Dendritic cell treated with granulocyte-macrophage colony-stimulating factor and Interleukin-4, amounts not matched to agents 40 ng/mL and 50 ng/mL, for 4 days (primary cell): ENCODE data around the gene SLC38A9.
A peak's percentile ranks its signal among the peaks of the same experiment; 100 is the strongest.

Experiments
- H3K27ac Mint-ChIP-seq: one replicate; pipeline ENCODE4 v1.8.0; 2022; ENCODE audit warnings: mild to moderate bottlenecking, mixed read lengths
- H3K27me3 Mint-ChIP-seq: one replicate; pipeline ENCODE4 v1.8.0; 2022; ENCODE audit warnings: mild to moderate bottlenecking, mixed read lengths
- H3K36me3 Mint-ChIP-seq: one replicate; pipeline ENCODE4 v1.8.0; 2022; ENCODE audit warnings: low read depth, mixed read lengths
- H3K4me1 Mint-ChIP-seq: one replicate; pipeline ENCODE4 v1.8.0; 2022; ENCODE audit warnings: low read depth, mixed read lengths
- H3K4me3 Mint-ChIP-seq: one replicate; pipeline ENCODE4 v1.8.0; 2022; ENCODE audit warnings: mild to moderate bottlenecking, moderate library complexity, mixed read lengths
- H3K9me3 Mint-ChIP-seq: one replicate; pipeline ENCODE4 v1.8.0; 2022; ENCODE audit warnings: mixed read lengths
- intact Hi-C: fragments of 100-400 bp; cut with micrococcal nuclease; formaldehyde crosslinking; loops from one replicate; pipeline ENCODE4 v1.15.0; 2022

SLC38A9 gene

GRCh38 chr5:55665065-55665464 is 47.1 kb downstream of the SLC38A9 start:
- intact Hi-C loops = no loop called here
- H3K9me3 Mint-ChIP-seq = no peaks in the 10 kb centered on the region
- H3K27me3 Mint-ChIP-seq = no peaks in the 10 kb centered on the region
- H3K36me3 Mint-ChIP-seq = peaks cover 66% of the 10 kb centered on the region
- no peak overlapping the region for H3K4me3 Mint-ChIP-seq
- H3K4me1 Mint-ChIP-seq = no peaks in the 10 kb centered on the region
- no peak overlapping the region for H3K27ac Mint-ChIP-seq

DNA sequence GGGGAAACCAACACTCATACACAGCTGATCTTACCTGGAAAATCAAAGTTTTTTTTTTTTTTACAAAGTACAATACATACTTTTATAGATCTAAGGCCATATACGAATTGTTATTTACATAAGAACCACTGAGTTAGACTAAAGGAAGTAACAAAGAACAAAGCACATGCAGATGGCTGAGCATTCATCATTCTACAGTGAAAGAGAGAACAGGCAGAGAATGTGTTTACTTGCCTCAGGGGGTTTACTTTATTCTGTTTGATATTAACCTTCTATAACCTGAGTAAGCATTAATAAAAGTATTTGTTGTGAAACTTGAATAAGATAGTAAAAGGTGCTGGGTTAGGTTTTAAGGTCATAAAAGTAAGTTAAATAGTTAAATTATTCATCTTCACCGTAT is 54.7 kb downstream of the SLC38A9 start:
- H3K27ac Mint-ChIP-seq = no peak overlapping the region
- no peaks in the 10 kb centered on the region for H3K4me1 Mint-ChIP-seq
- H3K36me3 Mint-ChIP-seq = peaks cover 63% of the 10 kb centered on the region
- H3K9me3 Mint-ChIP-seq = no peaks in the 10 kb centered on the region
- H3K27me3 Mint-ChIP-seq = no peaks in the 10 kb centered on the region
- H3K4me3 Mint-ChIP-seq = no peak overlapping the region
- intact Hi-C loops = no loop called here

DNA sequence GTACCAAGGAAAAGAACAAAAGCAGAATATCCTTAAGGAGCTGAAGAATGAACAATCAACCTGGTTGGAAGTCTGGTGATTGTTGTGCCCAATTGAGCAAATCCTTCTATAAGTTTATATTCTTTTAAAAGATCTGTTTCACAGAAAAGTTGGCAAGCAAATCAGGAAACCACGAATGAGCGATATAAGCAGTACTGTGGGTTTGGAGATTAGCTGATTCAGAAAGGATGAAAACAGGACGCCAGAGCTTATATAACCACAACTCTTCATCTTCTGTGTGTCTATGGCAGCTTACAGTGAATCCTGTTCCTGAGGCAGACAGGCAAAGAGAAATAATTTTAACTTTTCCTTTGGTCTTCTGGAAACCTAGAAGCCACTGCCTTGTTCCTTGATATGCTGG is 61.7 kb downstream of the SLC38A9 start:
- Mint-ChIP-seq H3K9me3 (no peaks in the 10 kb centered on the region), H3K36me3 (peaks cover 75% of the 10 kb centered on the region), H3K4me1 (no peaks in the 10 kb centered on the region)

DNA sequence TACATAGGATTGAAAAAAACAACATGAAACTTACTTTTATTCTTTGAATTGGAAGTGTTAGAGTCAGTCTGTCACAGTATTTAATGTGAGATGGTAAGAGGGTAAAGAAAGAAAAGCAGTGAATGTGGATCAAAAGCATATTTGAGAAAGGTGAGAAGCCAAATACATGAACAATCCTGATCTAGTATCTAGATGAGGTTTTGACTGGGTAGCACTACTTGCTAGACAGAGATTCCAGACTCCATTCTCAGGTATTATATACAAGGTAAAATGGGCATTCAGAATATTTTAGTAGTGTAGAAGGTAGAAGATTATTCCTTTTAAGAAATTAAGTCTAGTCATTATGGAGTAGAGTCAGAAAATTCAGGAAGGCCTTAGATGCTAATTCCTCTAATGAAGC is 62.2 kb downstream of the SLC38A9 start:
- Mint-ChIP-seq H3K27me3 (no peaks in the 10 kb centered on the region), H3K4me1 (no peaks in the 10 kb centered on the region), H3K27ac (no peak overlapping the region), H3K4me3 (no peak overlapping the region), H3K9me3 (no peaks in the 10 kb centered on the region), H3K36me3 (peaks cover 77% of the 10 kb centered on the region)
- intact Hi-C loops = no loop called here

More for the DNA sequence above, 61.7 kb downstream of the SLC38A9 start:
- intact Hi-C loops = no loop called here
- Mint-ChIP-seq H3K4me3 (no peak overlapping the region), H3K27ac (no peak overlapping the region), H3K27me3 (no peaks in the 10 kb centered on the region)

DNA sequence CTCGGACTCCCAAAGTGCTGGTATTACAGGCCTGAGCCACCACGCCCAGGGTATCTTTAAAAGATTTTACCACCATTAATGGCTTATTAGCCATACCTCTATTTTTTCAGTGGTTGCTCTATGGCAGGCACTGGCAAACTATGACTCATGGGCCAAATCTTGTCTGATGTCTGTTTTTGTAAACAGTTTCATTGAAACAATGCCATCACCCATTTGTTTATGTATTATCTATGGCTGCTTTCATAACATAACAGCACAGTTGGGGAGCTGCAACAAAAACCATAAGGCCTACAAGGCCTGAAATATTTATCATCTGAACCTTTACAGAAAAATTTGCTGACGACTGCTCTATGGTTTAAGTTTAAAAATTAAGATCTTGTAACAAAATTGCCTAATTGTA is 66.8 kb downstream of the SLC38A9 start:
- Mint-ChIP-seq H3K27me3 (no peaks in the 10 kb centered on the region), H3K4me1 (peaks cover 16% of the 10 kb centered on the region), H3K36me3 (peaks cover 63% of the 10 kb centered on the region), H3K9me3 (no peaks in the 10 kb centered on the region), H3K4me3 (no peak overlapping the region), H3K27ac (no peak overlapping the region)
- intact Hi-C loops = no loop called here

DNA sequence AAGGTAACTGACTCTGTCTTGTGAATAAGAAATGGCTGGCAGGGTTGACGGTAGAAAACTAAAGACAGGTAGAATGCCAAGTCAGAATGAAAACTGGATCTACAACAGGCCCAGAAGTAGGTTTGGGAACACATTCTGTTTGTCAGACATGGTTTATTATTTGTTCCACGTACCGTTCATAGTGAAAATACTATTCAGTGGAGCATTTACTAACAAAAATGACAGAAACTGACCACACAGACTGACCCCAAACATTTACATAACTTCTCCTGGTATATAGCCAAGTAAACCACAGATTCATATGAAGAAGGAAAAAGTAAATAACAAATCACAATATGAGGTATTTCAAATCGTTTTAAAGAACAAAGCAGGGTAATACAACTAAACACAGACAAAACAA is 73.7 kb downstream of the SLC38A9 start:
- H3K27me3 Mint-ChIP-seq = no peaks in the 10 kb centered on the region
- intact Hi-C loops = no loop called here
- H3K4me1 Mint-ChIP-seq = peaks cover 25% of the 10 kb centered on the region
- H3K4me3 Mint-ChIP-seq = no peak overlapping the region
- H3K9me3 Mint-ChIP-seq = no peaks in the 10 kb centered on the region
- peaks cover 37% of the 10 kb centered on the region for H3K36me3 Mint-ChIP-seq
- H3K27ac Mint-ChIP-seq = no peak overlapping the region

- no peaks in the 10 kb centered on the region for H3K27me3 Mint-ChIP-seq
- H3K9me3 Mint-ChIP-seq = no peaks in the 10 kb centered on the region
- peaks cover 25% of the 10 kb centered on the region for H3K4me1 Mint-ChIP-seq
Observed at GRCh38 chr5:55638051-55638450, 74.1 kb downstream of the SLC38A9 start.

DNA sequence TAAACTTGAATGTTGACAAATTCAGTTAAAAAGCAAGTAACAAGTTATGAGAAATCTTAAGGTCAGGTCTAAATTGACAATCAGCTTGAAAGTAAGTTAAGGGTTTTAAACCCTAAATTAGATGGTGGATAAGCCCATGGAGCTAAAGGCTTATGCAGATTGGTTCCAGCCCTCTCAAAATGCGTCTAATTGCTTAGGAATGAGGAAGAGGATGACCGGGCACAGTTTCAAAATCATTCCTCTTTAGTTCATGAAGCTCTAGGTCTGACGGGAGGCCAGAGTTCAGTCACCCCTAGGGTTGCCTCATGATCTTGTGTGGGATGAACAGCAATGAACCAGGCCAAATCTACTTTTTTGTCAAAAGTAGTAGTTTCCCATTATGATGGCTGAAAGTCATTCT is 75.4 kb downstream of the SLC38A9 start:
- peaks cover 47% of the 10 kb centered on the region for H3K36me3 Mint-ChIP-seq
- peaks cover 16% of the 10 kb centered on the region for H3K4me1 Mint-ChIP-seq
- H3K4me3 Mint-ChIP-seq = no peak overlapping the region
- intact Hi-C loops = no loop called here
- H3K9me3 Mint-ChIP-seq = no peaks in the 10 kb centered on the region
- no peaks in the 10 kb centered on the region for H3K27me3 Mint-ChIP-seq
- H3K27ac Mint-ChIP-seq = peak overlapping the region; percentile 46

More at GRCh38 chr5:55638051-55638450, 74.1 kb downstream of the SLC38A9 start:
- intact Hi-C loops = no loop called here
- H3K27ac Mint-ChIP-seq = no peak overlapping the region
- no peak overlapping the region for H3K4me3 Mint-ChIP-seq
- peaks cover 41% of the 10 kb centered on the region for H3K36me3 Mint-ChIP-seq

DNA sequence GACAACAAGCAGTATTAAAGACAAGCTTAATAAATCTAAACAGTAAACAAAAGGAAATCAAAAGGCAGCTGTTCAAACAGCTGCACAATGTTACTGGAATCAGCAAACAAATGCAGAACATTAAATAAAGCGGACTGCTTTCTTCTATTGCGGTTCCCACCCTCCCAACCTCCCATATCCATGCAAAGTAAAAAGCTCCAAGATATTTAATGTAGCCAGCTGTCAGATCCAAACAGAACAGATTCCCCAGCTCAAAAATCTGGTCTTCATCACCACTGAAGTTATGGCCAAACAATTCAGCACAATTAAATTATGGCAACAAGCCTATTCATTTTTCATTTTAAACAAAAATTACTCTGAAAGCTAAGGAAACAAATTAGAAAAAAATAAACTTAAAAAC is 75.9 kb downstream of the SLC38A9 start:
- Mint-ChIP-seq H3K27ac (peak overlapping the region; percentile 46), H3K36me3 (peaks cover 42% of the 10 kb centered on the region)

GRCh38 chr5:55634866-55635265 is 77.3 kb downstream of the SLC38A9 start:
- no peaks in the 10 kb centered on the region for H3K27me3 Mint-ChIP-seq
- intact Hi-C loops = no loop called here
- H3K36me3 Mint-ChIP-seq = peaks cover 44% of the 10 kb centered on the region
- no peak overlapping the region for H3K27ac Mint-ChIP-seq
- peaks cover 9% of the 10 kb centered on the region for H3K4me1 Mint-ChIP-seq
- H3K9me3 Mint-ChIP-seq = no peaks in the 10 kb centered on the region
- H3K4me3 Mint-ChIP-seq = no peak overlapping the region

More for the DNA sequence above, 75.9 kb downstream of the SLC38A9 start:
- intact Hi-C loops = no loop called here
- Mint-ChIP-seq H3K4me3 (no peak overlapping the region), H3K9me3 (no peaks in the 10 kb centered on the region), H3K4me1 (peaks cover 11% of the 10 kb centered on the region), H3K27me3 (no peaks in the 10 kb centered on the region)

GRCh38 chr5:55634209-55634805 is 77.8 kb downstream of the SLC38A9 start:
- Mint-ChIP-seq H3K27ac (no peak overlapping the region), H3K4me1 (peaks cover 9% of the 10 kb centered on the region), H3K27me3 (no peaks in the 10 kb centered on the region), H3K4me3 (no peak overlapping the region), H3K9me3 (no peaks in the 10 kb centered on the region), H3K36me3 (peaks cover 46% of the 10 kb centered on the region)
- intact Hi-C loops = no loop called here

DNA sequence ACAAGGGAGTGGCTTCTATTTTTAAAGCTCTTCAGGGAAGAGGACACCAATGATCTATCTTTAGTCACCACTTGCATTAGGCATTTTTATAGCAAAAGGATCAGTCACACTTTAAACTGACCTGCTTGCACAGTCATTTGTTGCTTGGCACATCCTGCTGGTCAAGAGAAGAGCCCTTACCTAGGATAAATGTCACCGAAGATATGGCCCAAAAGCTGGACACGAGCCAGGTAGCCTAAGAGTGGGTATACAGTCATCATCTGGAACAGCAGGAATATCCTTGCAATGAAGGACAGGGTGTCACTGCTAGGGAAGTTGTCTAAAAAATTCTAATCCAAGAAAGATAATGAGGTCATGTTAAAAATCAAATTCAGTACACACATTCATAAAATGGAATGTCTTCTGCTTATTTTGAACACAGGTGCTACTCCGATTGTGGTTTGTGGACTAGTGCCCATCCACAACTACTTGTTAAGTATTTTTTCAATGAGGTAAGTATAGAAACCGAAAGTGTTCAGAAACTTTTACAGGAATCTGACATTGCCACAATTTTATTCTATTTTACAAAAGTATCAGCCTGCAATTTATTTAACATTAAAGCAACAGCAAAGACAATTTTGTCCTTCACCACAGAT is 78.4 kb downstream of the SLC38A9 start:
- Mint-ChIP-seq H3K4me1 (peaks cover 9% of the 10 kb centered on the region), H3K36me3 (peaks cover 40% of the 10 kb centered on the region), H3K4me3 (no peak overlapping the region), H3K9me3 (no peaks in the 10 kb centered on the region), H3K27ac (no peak overlapping the region), H3K27me3 (no peaks in the 10 kb centered on the region)
- intact Hi-C loops = no loop called here

DNA sequence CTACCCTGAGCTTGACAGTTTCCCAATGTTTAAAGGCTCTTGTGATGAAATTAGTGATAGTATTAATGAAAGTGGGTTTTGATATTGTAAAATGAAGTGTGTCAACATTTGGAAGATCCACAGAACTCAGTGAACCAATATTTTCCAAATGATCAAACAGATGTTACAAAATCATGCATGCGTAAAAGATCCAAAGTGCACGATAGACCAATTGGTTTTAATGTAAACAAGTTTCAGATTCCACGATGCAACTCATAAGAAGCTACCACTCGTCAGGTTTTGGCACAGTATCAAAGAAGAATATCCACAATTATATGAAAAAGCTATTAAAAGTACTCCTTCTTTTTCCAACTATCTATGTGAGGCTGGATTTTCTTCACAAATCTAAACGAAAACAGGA is 82.3 kb downstream of the SLC38A9 start:
- Mint-ChIP-seq H3K27ac (no peak overlapping the region), H3K4me1 (no peaks in the 10 kb centered on the region), H3K27me3 (no peaks in the 10 kb centered on the region), H3K9me3 (no peaks in the 10 kb centered on the region), H3K4me3 (no peak overlapping the region), H3K36me3 (peaks cover 53% of the 10 kb centered on the region)
- intact Hi-C loops = no loop called here

GRCh38 chr5:55626790-55627189 is 85.3 kb downstream of the SLC38A9 start:
- no peaks in the 10 kb centered on the region for H3K9me3 Mint-ChIP-seq
- peaks cover 30% of the 10 kb centered on the region for H3K36me3 Mint-ChIP-seq
- H3K27me3 Mint-ChIP-seq = no peaks in the 10 kb centered on the region
- H3K4me1 Mint-ChIP-seq = no peaks in the 10 kb centered on the region
- no peak overlapping the region for H3K4me3 Mint-ChIP-seq
- intact Hi-C loops = no loop called here
- H3K27ac Mint-ChIP-seq = no peak overlapping the region

DNA sequence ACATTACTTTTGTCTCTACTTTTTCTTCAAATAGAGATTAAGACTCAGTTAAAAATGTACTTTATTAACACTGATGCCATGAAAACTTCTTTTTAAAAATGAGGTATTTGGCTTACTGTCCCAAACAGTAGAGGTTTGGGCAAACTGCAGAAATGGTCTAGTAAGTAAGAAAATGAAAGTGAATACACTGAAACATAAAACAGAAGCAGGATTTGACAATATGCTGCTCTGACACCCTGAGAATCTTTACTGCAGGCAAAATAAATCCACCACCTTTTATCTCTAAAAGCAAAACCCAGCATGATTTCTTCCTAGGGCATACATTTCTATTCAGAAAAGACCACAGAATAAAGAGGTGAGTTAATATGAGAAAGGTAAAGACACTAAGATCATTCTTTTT is 86.2 kb downstream of the SLC38A9 start:
- H3K27me3 Mint-ChIP-seq = no peaks in the 10 kb centered on the region
- no peaks in the 10 kb centered on the region for H3K4me1 Mint-ChIP-seq
- intact Hi-C loops = no loop called here
- H3K36me3 Mint-ChIP-seq = peaks cover 30% of the 10 kb centered on the region
- H3K9me3 Mint-ChIP-seq = no peaks in the 10 kb centered on the region
- H3K27ac Mint-ChIP-seq = no peak overlapping the region
- H3K4me3 Mint-ChIP-seq = no peak overlapping the region
